Psoas muscle (tissue), 8 donors: Measurements from ENCODE around the gene SPEM3. TPM values are rescaled to one million over a fixed set of nuclear protein-coding genes. Genes with fewer than 3 reads are reported as not detected.

Source experiments
- ATAC-seq, 4 donors: fragments of 200-7000 bp; cut with Tn5 transposase; one replicate each; pipeline ENCODE4 v1.9.1; 2020; ENCODE audit warnings: moderate library complexity in 3 of 4, mild to moderate bottlenecking in 2 of 4
- DNase-seq, 2 donors: peaks; one replicate each; pipeline ENCODE4 v3.0.0-alpha.2; 2020
- H3K27ac ChIP-seq: fragments of 200-600 bp; one replicate; pipeline ENCODE4 v1.8.0; 2022
- H3K27me3 ChIP-seq, 3 donors: fragments of 200-600 bp in 1 of 3; one replicate each; pipeline versions ENCODE4 v1.6.1 to v1.8.0; 2013 to 2022; ENCODE audit warnings: low read length in 2 of 3, mild to moderate bottlenecking in 2 of 3, moderate library complexity in 1 of 3; ENCODE audit not compliant: insufficient read depth in 3 of 3
- H3K36me3 ChIP-seq, 2 donors: fragments of 200-600 bp in 1 of 2; one replicate each; pipeline versions ENCODE4 v1.6.1 to v1.8.0; 2013 to 2022; ENCODE audit warnings: low read depth in 1 of 2, mild to moderate bottlenecking in 1 of 2, moderate library complexity in 1 of 2; ENCODE audit not compliant: insufficient read depth in 1 of 2
- H3K4me1 ChIP-seq: fragments of 200-600 bp; one replicate; pipeline ENCODE4 v1.8.0; 2022
- H3K4me3 ChIP-seq: fragments of 200-600 bp; one replicate; pipeline ENCODE4 v1.8.0; 2022; ENCODE audit warnings: mild to moderate bottlenecking
- H3K9me3 ChIP-seq: fragments of 200-600 bp; one replicate; pipeline ENCODE4 v1.8.0; 2022
- CTCF ChIP-seq: fragments of 200-600 bp; IDR thresholded peaks from one replicate; pipeline ENCODE4 v1.8.0; 2022; ENCODE audit warnings: antibody characterized with exemption
- WGBS, 3 donors: extraction: QIAGEN DNeasy Blood & Tissue Kit; methylation state at CpG; one replicate each; pipeline versions ENCODE4 v1.1.6 to v1.1.7; 2013; 5-methylcytosine and 5-hydroxymethylcytosine counted together
- intact Hi-C, 2 donors: fragments of 100-400 bp; cut with DNase I; formaldehyde crosslinking; loops; one replicate each; pipeline versions ENCODE4 v1.11.0 to v1.14.2; 2022
- polyA plus RNA-seq, 3 donors: library from polyadenylated mRNA; stranded (reverse); fragments of 200-250 nt; gene quantifications; one replicate each; pipeline ENCODE4 v1.2.3, GENCODE V29; 2013
- total RNA-seq, 4 donors: library from RNA; stranded (reverse); fragmentation: NEBNext Ultra II Directional in 2 of 4; extraction: Animal tissue kit (Norgen Biotek cat#: 25700) in 2 of 4; gene quantifications; one replicate each; pipeline versions ENCODE4 v1.2.1 to v1.2.4, GENCODE V29; 2021 to 2023
- donor health status: healthy with polysubstance abuse.
- donor health status: DM: no; HTN: no; CAD: no; lungs with moderate emphysema.
- donor health status: Bipolar disorder and iron deficiency.
- donor health status: healthy.
- donor health status: DM: yes; HTN: yes; CAD: no.
- donor health status: DM: no; HTN: no; CAD: no.
- donor health status: DM: no; HTN: no; CAD: no.
- donor health status: DM: yes; HTN: yes; CAD: no.

The SPEM3 gene
- total and polyA plus RNA-seq, 7 donors = 0.01 TPM; not detected in 6

- peaks cover 0 to 7% (median 0%) of the 10 kb centered on the region in 3 donors for H3K27me3 ChIP-seq
Observed at GRCh38 chr17:7445619-7445968, 16.9 kb downstream of the SPEM3 start.

GRCh38 chr17:7448461-7448860 is 19.8 kb downstream of the SPEM3 start:
- no peak for ATAC-seq
- Histone ChIP-seq H3K36me3 (peaks cover 0 to 70% of the 10 kb centered on the region in 2 donors), H3K9me3 (no peaks in the 10 kb centered on the region), H3K27ac (no peak overlapping the region), H3K27me3 (peaks cover 0 to 7% (median 0%) of the 10 kb centered on the region in 3 donors), H3K4me3 (no peak overlapping the region), H3K4me1 (peaks cover 27% of the 10 kb centered on the region)
- intact Hi-C loops = no loop called here
- no peak for TF ChIP-seq CTCF
- WGBS, 3 donors = 88 to 93% (median 89%) methylated on average over 7 of the region's 7 CpGs
- DNase-seq = no peak

More at GRCh38 chr17:7445619-7445968, 16.9 kb downstream of the SPEM3 start:
- intact Hi-C loops = loop anchor here in 1 of 2 donors (2.0 kb wide), 1 partner anchor 33 kb away; the partner anchor contains the start of gene ZBTB4
- Histone ChIP-seq H3K4me1 (peaks cover 33% of the 10 kb centered on the region), H3K27ac (peak overlapping the region; percentile 100), H3K36me3 (peaks cover 0 to 42% of the 10 kb centered on the region in 2 donors), H3K9me3 (no peaks in the 10 kb centered on the region), H3K4me3 (peak overlapping the region; percentile 92)
- no peak for TF ChIP-seq CTCF
- 3 to 7% (median 6%) methylated on average over 16 of the region's 16 CpGs for WGBS, 3 donors
- ATAC-seq = peak; percentile 34 to 41 (median 40)
- DNase-seq = no peak

GRCh38 chr17:7459961-7460545 is 31.4 kb downstream of the SPEM3 start:
- H3K36me3 ChIP-seq = peaks cover 0 to 67% of the 10 kb centered on the region in 2 donors
- DNase-seq = no peak
- no peak overlapping the region for H3K4me3 ChIP-seq
- peak overlapping the region; percentile 10 for H3K27ac ChIP-seq
- H3K4me1 ChIP-seq = no peaks in the 10 kb centered on the region
- TF ChIP-seq CTCF = no peak
- H3K9me3 ChIP-seq = no peaks in the 10 kb centered on the region
- intact Hi-C loops = no loop called here
- no peak for ATAC-seq
- H3K27me3 ChIP-seq = no peaks in the 10 kb centered on the region
- WGBS, 3 donors = 78 to 82% (median 80%) methylated on average over 3 of the region's 3 CpGs

- 89 to 95% (median 90%) methylated on average over 7 of the region's 7 CpGs for WGBS, 3 donors
- H3K36me3 ChIP-seq = peaks cover 0 to 67% of the 10 kb centered on the region in 2 donors
- DNase-seq (no peak), ATAC-seq (peak in 1 of 4 donors; percentile 27)
- H3K27ac ChIP-seq = no peak overlapping the region
- intact Hi-C loops = no loop called here
- no peaks in the 10 kb centered on the region for H3K27me3 ChIP-seq
- no peak overlapping the region for H3K4me3 ChIP-seq
- no peak for TF ChIP-seq CTCF
- H3K4me1 ChIP-seq = peaks cover 2% of the 10 kb centered on the region
- H3K9me3 ChIP-seq = no peaks in the 10 kb centered on the region
Observed at GRCh38 chr17:7460850-7461660, 32.4 kb downstream of the SPEM3 start.
